Right lobe of liver (tissue), 6 donors: ENCODE measurements around the gene IL20RB. TPM values are rescaled to one million over a fixed set of nuclear protein-coding genes. Genes with fewer than 3 reads are reported as not detected.
A peak's percentile ranks its signal among the peaks of the same experiment; 100 is the strongest.

Experiments used
- ATAC-seq, 4 donors: fragments of 200-7000 bp; cut with Tn5 transposase; one replicate each; pipeline ENCODE4 v1.9.1; 2020; ENCODE audit warnings: mild to moderate bottlenecking in 4 of 4, moderate library complexity in 4 of 4
- DNase-seq, 3 donors: peaks; one replicate each; pipeline ENCODE4 v3.0.0-alpha.2; 2020
- H3K27ac ChIP-seq, 3 donors: fragments of 200-600 bp; one replicate each; pipeline ENCODE4 v1.8.0; 2022
- H3K27me3 ChIP-seq, 2 donors: fragments of 200-600 bp; one replicate each; pipeline ENCODE4 v1.8.0; 2022
- H3K36me3 ChIP-seq, 4 donors: fragments of 200-600 bp; sonication (generic) in 1 of 4; one replicate each; pipeline versions ENCODE4 v1.5.1 to v1.8.0; 2017 to 2022; ENCODE audit warnings: control low read depth in 1 of 4
- H3K4me1 ChIP-seq, 4 donors: fragments of 200-600 bp; sonication (generic) in 1 of 4; one replicate each; pipeline versions ENCODE4 v1.5.1 to v1.8.0; 2017 to 2022; ENCODE audit warnings: control low read depth in 1 of 4
- H3K4me3 ChIP-seq, 3 donors: fragments of 200-600 bp; one replicate each; pipeline ENCODE4 v1.8.0; 2022
- H3K9me3 ChIP-seq, 4 donors: fragments of 200-600 bp; sonication (generic) in 1 of 4; one replicate each; pipeline versions ENCODE4 v1.5.1 to v1.8.0; 2017 to 2022; ENCODE audit warnings: control low read depth in 1 of 4
- CTCF ChIP-seq, 4 donors: fragments of 200-600 bp in 3 of 4; fragments of 450-650 bp in 1 of 4; IDR thresholded peaks; one replicate each; pipeline versions ENCODE4 v1.5.1 to v1.8.0; 2016 to 2022; ENCODE audit warnings: antibody characterized with exemption in 4 of 4, mild to moderate bottlenecking in 2 of 4
- POLR2A ChIP-seq: fragments of 450-650 bp; IDR thresholded peaks from one replicate; pipeline ENCODE4 v1.6.1; 2017; ENCODE audit warnings: antibody characterized with exemption, mild to moderate bottlenecking
- WGBS: methylation state at CpG from one replicate; pipeline ENCODE4 v1.1.6; 2018; ENCODE audit warnings: low coverage, low lambda C conversion rate; ENCODE audit not compliant: insufficient coverage; ENCODE audit errors: missing lambda C conversion rate; 5-methylcytosine and 5-hydroxymethylcytosine counted together
- intact Hi-C, 2 donors: fragments of 100-400 bp; cut with DNase I; formaldehyde crosslinking; loops; one replicate each; pipeline versions ENCODE4 v1.11.2 to v1.14.1; 2022
- long read RNA-seq: library from polyadenylated mRNA; unstranded; transcript quantifications from one replicate; pipeline ENCODE4 v2.0.0, GENCODE V29; 2019
- total RNA-seq, 6 experiments: library from RNA; depleted of rRNA in 2 of 6; stranded (reverse); fragments of >200 nt in 2 of 6; fragmentation: NEBNext Ultra II Directional in 3 of 6; extraction: Animal tissue kit (Norgen Biotek cat#: 25700) in 3 of 6; gene quantifications; one replicate each; pipeline versions ENCODE4 v1.1.0 to v1.2.4, GENCODE V29; 2016 to 2023
- donor health status: DM: no; HTN: yes; CAD: no.
- donor health status: DM: no; HTN: no; CAD: no.
- donor health status: DM: no; HTN: no; CAD: no.
- donor health status: DM: no; HTN: yes; CAD: no.
- donor health status: DM: no; HTN: yes; CAD: no.

IL20RB gene
- total RNA-seq, result 1 to 10 TPM in 2 of 6 experiments, under 1 TPM in 4; 0.30 to 6.6 (median 0.52) TPM
- long read RNA-seq, result 0 reads

GRCh38 chr3:136957751-136958288, at the start of gene IL20RB:
Gene IL20RB (plus strand): TSS chr3:136957983. CDS start chr3:136958114, 131 bp downstream.
- no peaks in the 10 kb centered on the region for H3K9me3 ChIP-seq
- TF ChIP-seq CTCF (IDR thresholded peaks at IDR 0.05), result no peak
- TF ChIP-seq POLR2A, result no peak
- no peaks in the 10 kb centered on the region for H3K27me3 ChIP-seq
- H3K36me3 ChIP-seq, result no peaks in the 10 kb centered on the region
- intact Hi-C loops, result no loop called here
- DNase-seq (peak in 1 of 3 donors; percentile 67), ATAC-seq (peak in 2 of 4 donors; percentile 63 to 72)
- H3K4me3 ChIP-seq, result no peak within 1 kb of the TSS
- peaks cover 0 to 30% (median 0%) of the 10 kb centered on the region in 4 donors for H3K4me1 ChIP-seq
- peak within 1 kb of the TSS in 1 of 3 donors; percentile 10 for H3K27ac ChIP-seq
- 87% methylated on average over 5 of the region's 7 CpGs for WGBS

GRCh38 chr3:136908297-136908696, 49.5 kb upstream of the IL20RB start:
- DNase-seq (no peak), ATAC-seq (no peak)
- WGBS, result 100% methylated on average over 2 of the region's 2 CpGs
- TF ChIP-seq CTCF (IDR thresholded peaks at IDR 0.05) (no peak), POLR2A (no peak)
- H3K4me1 ChIP-seq, result peaks cover 0 to 3% (median 0%) of the 10 kb centered on the region in 4 donors
- H3K4me3 ChIP-seq, result no peak overlapping the region
- H3K36me3 ChIP-seq, result no peaks in the 10 kb centered on the region
- intact Hi-C loops, result no loop called here
- H3K27me3 ChIP-seq, result no peaks in the 10 kb centered on the region
- H3K27ac ChIP-seq, result no peak overlapping the region
- peaks cover 0 to 5% (median 0%) of the 10 kb centered on the region in 4 donors for H3K9me3 ChIP-seq

- Histone ChIP-seq H3K27ac (no peak overlapping the region), H3K27me3 (no peaks in the 10 kb centered on the region), H3K9me3 (peaks cover 0 to 4% (median 0%) of the 10 kb centered on the region in 4 donors), H3K4me1 (peaks cover 0 to 3% (median 0%) of the 10 kb centered on the region in 4 donors), H3K36me3 (no peaks in the 10 kb centered on the region), H3K4me3 (no peak overlapping the region)
- 56% methylated on average over 4 of the region's 4 CpGs for WGBS
- ATAC-seq (peak in 2 of 4 donors; percentile 23 to 29), DNase-seq (no peak)
- TF ChIP-seq POLR2A (no peak), CTCF (IDR thresholded peaks at IDR 0.05) (no peak)
- intact Hi-C loops, result no loop called here
Measured at GRCh38 chr3:136909187-136909586, 48.6 kb upstream of the IL20RB start.

GRCh38 chr3:136910697-136911096, 47.1 kb upstream of the IL20RB start:
- no peaks in the 10 kb centered on the region for H3K36me3 ChIP-seq
- H3K27me3 ChIP-seq, result no peaks in the 10 kb centered on the region
- no peak for TF ChIP-seq CTCF (IDR thresholded peaks at IDR 0.05)
- TF ChIP-seq POLR2A, result no peak
- 93% methylated on average over 2 of the region's 2 CpGs for WGBS
- no peak overlapping the region for H3K27ac ChIP-seq
- intact Hi-C loops, result no loop called here
- H3K4me1 ChIP-seq, result peaks cover 0 to 3% (median 0%) of the 10 kb centered on the region in 4 donors
- no peak for ATAC-seq
- no peaks in the 10 kb centered on the region for H3K9me3 ChIP-seq
- H3K4me3 ChIP-seq, result no peak overlapping the region
- DNase-seq, result no peak
